Dedifferentiated amniotic fluid mesenchymal stem cell (primary cell): ENCODE measurements around the gene WDR59.
"Not testable (repeated sequence)": the region's sequence is repeated elsewhere in the genome, so short reads cannot be mapped to it uniquely, and the experiment has no call there.

Experiments
- DNase-seq: peaks from one replicate; pipeline ENCODE4 v3.0.0-alpha.2; 2016; ENCODE audit errors: extremely low spot score

The WDR59 gene

GRCh38 chr16:74865922-74866598 is 118.9 kb downstream of the WDR59 start:
- DNase-seq, result no peak

DNA sequence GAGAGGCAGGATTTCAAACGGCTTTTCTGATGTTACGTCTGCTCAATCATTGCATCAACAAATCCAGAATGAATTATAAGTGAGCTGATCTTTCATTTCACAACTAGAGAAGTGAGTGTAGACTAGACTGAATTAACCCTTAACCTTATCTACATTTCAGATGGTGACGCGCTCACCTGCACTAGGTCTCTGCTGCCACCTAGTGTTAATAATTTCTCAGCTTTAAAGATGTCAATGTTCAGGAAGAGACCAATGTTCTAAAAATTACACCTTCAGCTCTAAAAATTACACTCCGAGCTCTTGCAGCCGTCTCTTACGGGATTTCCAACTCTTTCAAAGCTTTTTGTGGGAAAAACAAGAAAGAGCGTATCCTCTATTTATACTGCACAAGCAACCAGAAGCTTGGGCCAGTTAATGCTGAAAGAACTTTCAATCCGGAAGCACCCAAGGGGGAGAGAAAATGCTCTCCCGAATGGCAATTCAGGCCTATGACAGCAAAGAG is 122.1 kb downstream of the WDR59 start:
- DNase-seq, result peak; percentile 15

- DNase-seq, result no peak
Observed at GRCh38 chr16:74852500-74852875, 132.4 kb downstream of the WDR59 start.

DNA sequence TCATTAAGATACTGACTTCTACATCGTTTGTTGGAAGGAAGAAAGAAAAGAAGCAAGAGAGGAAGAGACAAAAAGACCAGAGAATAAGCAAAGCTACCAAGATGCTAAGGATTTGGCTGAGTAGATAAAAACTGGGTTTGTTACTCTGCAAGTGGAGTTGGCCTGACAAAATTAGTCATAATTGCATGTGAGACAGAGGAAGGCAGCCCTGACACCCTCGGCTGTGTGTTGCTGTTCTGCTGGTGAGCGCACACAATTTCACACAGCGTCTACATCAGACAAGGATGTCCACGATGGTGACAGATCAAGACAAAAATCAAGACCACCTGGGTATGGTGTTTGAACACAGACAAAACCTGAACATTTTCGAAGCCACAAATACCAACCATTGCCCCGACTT is 134.9 kb downstream of the WDR59 start:
- no peak for DNase-seq

- DNase-seq, result no peak
Observed at GRCh38 chr16:74847202-74847601, 137.7 kb downstream of the WDR59 start.

- no peak for DNase-seq
Observed at GRCh38 chr16:74846714-74847113, 138.2 kb downstream of the WDR59 start.

DNA sequence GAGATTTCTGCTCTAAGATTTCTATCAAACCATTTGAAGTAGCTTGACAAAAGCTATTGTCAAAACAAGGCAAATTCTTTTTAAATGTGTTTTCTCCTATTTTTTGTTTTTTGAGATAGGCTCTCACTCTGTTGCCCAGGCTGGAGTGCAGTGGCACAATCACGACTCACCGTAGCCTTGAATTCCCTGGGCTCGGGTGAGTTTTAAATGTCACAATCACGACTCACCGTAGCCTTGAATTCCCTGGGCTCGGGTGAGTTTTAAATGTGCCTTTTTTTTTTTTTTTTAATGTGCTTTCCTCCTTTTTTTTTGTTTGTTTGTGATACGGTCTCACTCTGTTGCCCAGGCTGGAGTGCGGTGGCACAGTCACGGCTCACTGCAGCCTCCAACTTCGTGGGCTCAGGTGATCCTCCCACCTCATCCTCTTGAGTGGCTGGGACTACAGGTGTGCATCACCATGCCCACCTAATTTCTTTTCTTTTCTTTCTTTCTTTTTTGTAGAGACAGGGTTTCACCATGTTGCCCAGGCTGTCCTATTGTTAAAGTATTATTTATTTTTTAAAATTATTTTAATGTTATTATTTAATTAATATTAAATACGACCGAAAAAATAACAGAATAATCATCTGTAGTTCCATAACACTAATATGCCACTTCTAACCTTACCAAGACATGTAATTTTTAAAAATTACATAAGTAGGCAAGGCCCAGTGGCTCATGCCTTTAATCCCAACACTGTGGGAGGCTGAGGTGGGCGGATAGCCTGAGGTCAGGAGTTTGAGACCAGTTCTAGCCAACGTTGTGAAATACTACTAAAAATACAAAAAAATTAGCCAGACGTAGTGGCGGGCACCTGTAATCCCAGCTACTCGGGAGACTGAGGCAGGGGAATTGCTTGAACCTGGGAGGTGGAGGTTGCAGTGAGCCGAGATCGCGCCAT is 140.6 kb downstream of the WDR59 start:
- no peak for DNase-seq

DNA sequence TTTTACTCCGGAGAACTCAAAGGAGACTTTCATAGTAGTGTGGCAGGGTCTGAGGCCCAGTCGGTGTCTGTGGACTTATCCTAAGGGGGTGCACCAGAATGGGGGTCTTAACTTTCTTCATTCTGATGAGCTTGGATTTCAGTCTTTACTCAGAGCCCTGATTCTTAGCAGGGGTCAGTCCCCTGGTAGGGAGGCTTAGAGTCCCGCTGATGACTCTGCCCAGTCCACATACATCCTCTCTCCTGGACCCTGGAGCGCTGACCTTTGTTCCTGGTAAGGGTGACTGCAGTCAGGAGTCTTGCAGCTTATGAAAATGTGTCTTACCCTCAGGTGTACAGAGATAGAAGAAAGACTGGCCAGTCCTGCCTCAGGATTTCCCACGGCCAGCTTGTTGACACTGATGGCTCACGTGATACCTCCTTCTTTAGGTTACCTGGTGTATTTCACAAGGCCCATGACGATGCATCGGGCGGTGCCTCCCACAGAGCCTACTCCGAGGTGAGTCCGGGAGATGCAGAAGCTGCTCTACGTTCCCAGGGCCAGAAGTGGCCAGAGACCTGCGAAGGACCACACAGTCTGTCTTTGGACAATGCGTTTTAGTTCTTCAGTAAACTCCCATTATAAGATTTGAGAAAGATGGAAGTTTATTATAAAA is 141.4 kb downstream of the WDR59 start:
- DNase-seq, result not testable (repeated sequence)

DNA sequence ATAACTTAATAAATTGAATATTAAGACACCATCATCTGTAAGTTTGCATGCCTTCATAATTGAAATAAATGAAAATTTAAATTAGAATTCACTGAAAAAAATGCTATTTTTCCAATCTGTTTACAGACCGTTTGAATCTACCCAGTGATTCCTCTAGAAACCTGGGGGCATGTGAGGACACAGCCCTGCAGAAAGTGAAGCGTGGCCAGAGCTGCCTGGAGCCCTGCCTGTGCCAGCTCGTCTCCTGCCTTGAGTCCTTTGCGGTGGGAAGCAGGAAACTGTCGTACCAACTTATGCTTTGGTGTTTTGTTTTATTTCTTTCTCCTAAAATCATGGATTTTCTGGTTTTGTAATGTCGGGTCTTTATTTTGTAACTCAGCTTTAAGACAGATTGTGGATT is 142.5 kb downstream of the WDR59 start:
- DNase-seq, result no peak

DNA sequence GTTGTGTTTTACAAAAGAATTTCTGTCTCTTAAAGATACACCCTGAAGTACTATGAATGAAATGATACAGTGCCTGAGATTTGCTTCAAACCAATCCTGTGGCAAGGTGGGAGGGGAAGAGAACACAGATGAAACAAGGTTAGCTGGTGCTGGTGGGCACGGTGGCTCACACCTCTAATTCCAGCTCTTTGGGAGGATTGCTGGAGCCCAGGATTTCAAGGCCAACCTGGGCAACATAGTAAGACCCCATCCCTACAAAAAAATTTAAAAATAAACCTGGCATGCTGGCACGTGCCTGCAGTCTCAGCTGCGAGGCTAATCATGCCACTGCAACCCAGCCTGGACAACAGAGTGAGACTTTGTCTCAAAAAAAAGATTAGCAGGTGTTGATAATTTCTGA is 143.0 kb downstream of the WDR59 start:
- no peak for DNase-seq

DNA sequence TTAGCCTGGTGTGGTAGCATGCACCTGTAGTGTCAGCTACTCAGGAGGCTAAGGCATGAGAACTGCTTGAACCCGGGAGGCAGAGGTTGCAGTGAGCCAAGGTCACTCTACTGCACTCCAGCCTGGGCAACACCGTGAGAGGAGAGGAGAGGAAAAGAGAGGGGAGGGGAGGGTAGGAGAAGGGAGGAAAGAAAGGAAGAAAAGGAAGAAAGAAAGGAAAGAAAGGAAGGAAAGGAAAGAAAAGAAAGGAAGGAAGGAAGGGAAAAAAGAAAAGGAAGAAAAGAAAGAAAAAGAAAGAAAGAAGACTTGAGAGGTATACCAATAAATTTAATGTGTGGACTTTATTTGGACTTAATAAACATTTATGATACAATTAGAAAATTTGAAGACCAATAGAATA is 143.5 kb downstream of the WDR59 start:
- DNase-seq, result no peak

GRCh38 chr16:74837056-74837455 is 147.9 kb downstream of the WDR59 start:
- no peak for DNase-seq

DNA sequence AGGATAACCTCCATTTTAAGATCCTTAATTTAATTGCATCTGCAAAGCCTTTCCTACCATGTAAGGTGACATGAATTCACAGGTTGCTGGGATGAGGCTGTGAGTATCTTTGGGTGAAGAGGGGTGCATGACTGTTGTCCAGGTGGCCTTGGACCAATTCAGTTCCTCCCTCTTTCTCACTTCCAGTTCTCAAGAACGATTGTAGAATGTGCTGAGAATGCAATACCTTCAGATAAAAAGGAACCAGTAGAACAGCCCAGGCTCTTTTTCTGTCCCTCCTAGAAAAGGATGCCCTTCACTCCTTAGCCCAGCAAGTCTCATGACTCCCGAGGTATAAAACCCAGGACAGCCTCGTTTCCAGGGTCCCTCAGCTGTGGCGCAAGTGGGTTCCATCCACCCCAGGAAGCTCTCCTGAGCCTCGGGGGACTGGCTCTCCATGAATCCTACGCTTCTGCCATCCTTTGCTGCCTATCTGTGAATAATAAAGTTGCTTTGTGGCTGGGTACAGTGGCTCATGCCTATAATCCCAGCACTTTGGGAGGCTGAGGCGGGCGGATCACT is 148.7 kb downstream of the WDR59 start:
- no peak for DNase-seq

DNA sequence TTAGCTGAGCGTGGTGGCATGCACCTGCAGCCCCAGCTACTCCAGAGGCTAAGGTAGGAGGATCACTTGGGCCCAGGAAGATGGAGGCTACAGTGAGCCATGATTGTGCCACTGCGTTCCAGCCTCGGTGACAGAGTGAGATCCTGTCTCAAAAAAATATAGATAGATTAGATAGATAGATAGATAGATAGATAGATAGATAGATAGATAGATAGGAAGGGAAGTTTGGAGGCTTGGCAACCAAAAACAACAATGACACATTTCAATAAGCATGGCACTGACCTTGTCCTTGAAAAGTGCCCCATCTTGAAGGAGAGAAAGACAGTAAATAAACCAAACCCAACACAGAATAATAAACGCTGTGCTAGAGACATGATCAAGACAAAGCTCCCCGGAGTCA is 152.7 kb downstream of the WDR59 start:
- no peak for DNase-seq

GRCh38 chr16:74831467-74831866 is 153.5 kb downstream of the WDR59 start:
- no peak for DNase-seq

- DNase-seq, result no peak
Observed at GRCh38 chr16:74830648-74831047, 154.3 kb downstream of the WDR59 start.

DNA sequence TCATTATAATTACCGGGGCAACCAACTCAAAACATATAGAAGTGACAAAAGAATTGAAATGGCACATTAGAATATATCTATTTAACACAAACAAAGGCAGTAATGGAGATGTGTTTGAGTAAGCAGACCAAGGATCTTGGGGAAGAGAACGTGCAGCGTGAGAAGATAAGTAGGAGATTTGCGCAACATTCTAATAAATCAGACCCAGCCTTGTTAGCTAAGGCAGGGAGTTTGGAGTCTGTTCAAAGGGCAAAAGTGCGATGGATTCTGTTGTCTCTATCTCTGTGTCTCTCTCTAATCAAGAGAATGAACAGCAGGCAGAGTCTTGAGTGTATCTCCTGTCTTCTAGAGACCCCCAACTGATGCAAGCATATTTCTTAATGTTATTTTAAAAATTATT is 155.3 kb downstream of the WDR59 start:
- no peak for DNase-seq

GRCh38 chr16:74825941-74826340 is 159.0 kb downstream of the WDR59 start:
- no peak for DNase-seq

- no peak for DNase-seq
Observed at GRCh38 chr16:74825016-74825415, 159.9 kb downstream of the WDR59 start.
